Right lobe of liver (tissue), 4 donors: ENCODE data around the gene CDKL4.

Experiments used
- POLR2A ChIP-seq: fragments of 450-650 bp; IDR thresholded peaks from one replicate; pipeline ENCODE4 v1.6.1; 2017; ENCODE audit warnings: antibody characterized with exemption, mild to moderate bottlenecking
- TF ChIP-seq, protein P1 (sequence below), 4 donors: fragments of 200-600 bp in 3 of 4; fragments of 450-650 bp in 1 of 4; IDR thresholded peaks; one replicate each; pipeline versions ENCODE4 v1.5.1 to v1.8.0; 2016 to 2022; ENCODE audit warnings: antibody characterized with exemption in 4 of 4, mild to moderate bottlenecking in 2 of 4
- donor health status: DM: no; HTN: no; CAD: no.
- donor health status: DM: no; HTN: no; CAD: no.
- donor health status: DM: no; HTN: yes; CAD: no.

DNA sequence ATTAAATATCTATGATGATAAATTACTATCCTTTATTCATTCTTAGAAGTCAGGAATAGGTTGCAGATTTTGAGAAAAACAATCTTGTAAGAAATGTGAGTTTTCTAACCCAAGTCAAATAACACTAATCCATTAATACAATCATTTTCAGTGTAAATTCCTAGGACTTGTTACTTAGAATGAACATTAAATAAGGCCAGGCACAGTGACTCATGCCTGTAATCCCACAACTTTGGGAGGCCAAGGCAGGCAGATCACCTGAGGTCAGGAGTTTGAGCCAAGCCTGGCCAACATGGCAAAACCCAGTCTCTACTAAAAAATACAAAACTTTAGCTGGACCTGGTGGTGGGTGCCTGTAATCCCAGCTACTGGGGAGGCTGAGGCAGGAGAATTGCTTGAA, 45.8 kb upstream of the CDKL4 start:
- TF ChIP-seq, protein P1, sequence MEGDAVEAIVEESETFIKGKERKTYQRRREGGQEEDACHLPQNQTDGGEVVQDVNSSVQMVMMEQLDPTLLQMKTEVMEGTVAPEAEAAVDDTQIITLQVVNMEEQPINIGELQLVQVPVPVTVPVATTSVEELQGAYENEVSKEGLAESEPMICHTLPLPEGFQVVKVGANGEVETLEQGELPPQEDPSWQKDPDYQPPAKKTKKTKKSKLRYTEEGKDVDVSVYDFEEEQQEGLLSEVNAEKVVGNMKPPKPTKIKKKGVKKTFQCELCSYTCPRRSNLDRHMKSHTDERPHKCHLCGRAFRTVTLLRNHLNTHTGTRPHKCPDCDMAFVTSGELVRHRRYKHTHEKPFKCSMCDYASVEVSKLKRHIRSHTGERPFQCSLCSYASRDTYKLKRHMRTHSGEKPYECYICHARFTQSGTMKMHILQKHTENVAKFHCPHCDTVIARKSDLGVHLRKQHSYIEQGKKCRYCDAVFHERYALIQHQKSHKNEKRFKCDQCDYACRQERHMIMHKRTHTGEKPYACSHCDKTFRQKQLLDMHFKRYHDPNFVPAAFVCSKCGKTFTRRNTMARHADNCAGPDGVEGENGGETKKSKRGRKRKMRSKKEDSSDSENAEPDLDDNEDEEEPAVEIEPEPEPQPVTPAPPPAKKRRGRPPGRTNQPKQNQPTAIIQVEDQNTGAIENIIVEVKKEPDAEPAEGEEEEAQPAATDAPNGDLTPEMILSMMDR (IDR thresholded peaks at IDR 0.05): no peak
- TF ChIP-seq POLR2A: no peak
